Measurements from ENCODE around the gene AQP3. TPM values are rescaled to one million over a fixed set of nuclear protein-coding genes. Genes with fewer than 3 reads are reported as not detected.

Gene AQP3
- total RNA-seq, 2 donors from 2014 or later = 2.2 to 2.7 TPM

- no peak for DNase-seq
- no peak overlapping the region for H3K27ac Mint-ChIP-seq
- H3K4me1 Mint-ChIP-seq = peaks cover 5% of the 10 kb centered on the region
Measured at GRCh38 chr9:33430942-33431341, 16.5 kb downstream of the AQP3 start.

GRCh38 chr9:33429256-33429985 lies 18.0 kb downstream of the AQP3 start:
- no peak for DNase-seq
- Histone ChIP-seq H3K27me3 (ENCODE audit: control insufficient read depth, insufficient read depth, low read length, poor library complexity, severe bottlenecking) (no peaks in the 10 kb centered on the region), H3K4me3 (ENCODE audit: low read length) (no peak overlapping the region), H3K9ac (ENCODE audit: extremely low read depth, low read length, poor library complexity, severe bottlenecking) (no peak overlapping the region), H3K9me3 (ENCODE audit: control insufficient read depth, low read length) (no peaks in the 10 kb centered on the region), H3K36me3 (ENCODE audit: control insufficient read depth, insufficient read depth, low read length) (no peaks in the 10 kb centered on the region), H3K27ac (ENCODE audit: low read depth, low read length) (no peak overlapping the region), H3K4me1 (ENCODE audit: control insufficient read depth, insufficient read depth, low read length) (no peaks in the 10 kb centered on the region)
- H3K27me3 Mint-ChIP-seq (ENCODE audit: insufficient read depth) = no peaks in the 10 kb centered on the region
- no peaks in the 10 kb centered on the region for H3K9me3 Mint-ChIP-seq
- H3K36me3 Mint-ChIP-seq (ENCODE audit: low read depth) = no peaks in the 10 kb centered on the region
- no peak for TF ChIP-seq CTCF (conservative IDR thresholded peaks at IDR 0.05)
- H3K27ac Mint-ChIP-seq = no peak overlapping the region
- WGBS, 2 experiments (ENCODE audit: insufficient coverage in 1 of 2, insufficient read length in 1 of 2) = 100% methylated on average over 1 to 2 of the region's 3 CpGs
- H3K4me3 Mint-ChIP-seq = no peak overlapping the region
- peaks cover 3% of the 10 kb centered on the region for H3K4me1 Mint-ChIP-seq

More at GRCh38 chr9:33430942-33431341, 16.5 kb downstream of the AQP3 start:
- WGBS, 2 experiments (ENCODE audit: insufficient coverage in 1 of 2, insufficient read length in 1 of 2) = 80 to 100% methylated on average over 1 of the region's 1 CpG
- Histone ChIP-seq H3K4me1 (ENCODE audit: control insufficient read depth, insufficient read depth, low read length) (no peaks in the 10 kb centered on the region), H3K27ac (ENCODE audit: low read depth, low read length) (no peak overlapping the region), H3K4me3 (ENCODE audit: low read length) (no peak overlapping the region), H3K27me3 (ENCODE audit: control insufficient read depth, insufficient read depth, low read length, poor library complexity, severe bottlenecking) (no peaks in the 10 kb centered on the region), H3K9me3 (ENCODE audit: control insufficient read depth, low read length) (no peaks in the 10 kb centered on the region), H3K9ac (ENCODE audit: extremely low read depth, low read length, poor library complexity, severe bottlenecking) (no peak overlapping the region), H3K36me3 (ENCODE audit: control insufficient read depth, insufficient read depth, low read length) (no peaks in the 10 kb centered on the region)
- H3K27me3 Mint-ChIP-seq (ENCODE audit: insufficient read depth) = no peaks in the 10 kb centered on the region
- no peak overlapping the region for H3K4me3 Mint-ChIP-seq
- no peaks in the 10 kb centered on the region for H3K36me3 Mint-ChIP-seq (ENCODE audit: low read depth)
- no peaks in the 10 kb centered on the region for H3K9me3 Mint-ChIP-seq
- no peak for TF ChIP-seq CTCF (conservative IDR thresholded peaks at IDR 0.05)

GRCh38 chr9:33426843-33427293 lies 20.5 kb downstream of the AQP3 start:
- H3K27me3 Mint-ChIP-seq (ENCODE audit: insufficient read depth) = no peaks in the 10 kb centered on the region
- WGBS, 2 experiments (ENCODE audit: insufficient coverage in 1 of 2, insufficient read length in 1 of 2) = 90 to 98% methylated on average over 6 to 7 of the region's 7 CpGs
- Histone ChIP-seq H3K9ac (ENCODE audit: extremely low read depth, low read length, poor library complexity, severe bottlenecking) (no peak overlapping the region), H3K36me3 (ENCODE audit: control insufficient read depth, insufficient read depth, low read length) (no peaks in the 10 kb centered on the region), H3K4me1 (ENCODE audit: control insufficient read depth, insufficient read depth, low read length) (no peaks in the 10 kb centered on the region), H3K4me3 (ENCODE audit: low read length) (no peak overlapping the region), H3K9me3 (ENCODE audit: control insufficient read depth, low read length) (no peaks in the 10 kb centered on the region), H3K27ac (ENCODE audit: low read depth, low read length) (no peak overlapping the region), H3K27me3 (ENCODE audit: control insufficient read depth, insufficient read depth, low read length, poor library complexity, severe bottlenecking) (no peaks in the 10 kb centered on the region)
- DNase-seq = no peak
- no peak overlapping the region for H3K27ac Mint-ChIP-seq
- peaks cover 5% of the 10 kb centered on the region for H3K9me3 Mint-ChIP-seq
- TF ChIP-seq CTCF (conservative IDR thresholded peaks at IDR 0.05) = no peak
- H3K36me3 Mint-ChIP-seq (ENCODE audit: low read depth) = no peaks in the 10 kb centered on the region
- H3K4me3 Mint-ChIP-seq = no peak overlapping the region
- H3K4me1 Mint-ChIP-seq = peaks cover 4% of the 10 kb centered on the region

All from endodermal cell (in vitro differentiated cells).